ENCODE results near the gene PLPPR3. TPM values are rescaled to one million over a fixed set of nuclear protein-coding genes. Genes with fewer than 3 reads are reported as not detected.
"Not testable (repeated sequence)": the region's sequence is repeated elsewhere in the genome, so short reads cannot be mapped to it uniquely, and the experiment has no call there.

PLPPR3 gene
- total and polyA plus RNA-seq, 12 donors = not detected

GRCh38 chr19:858284-858683 is 36.5 kb upstream of the PLPPR3 start:
- ATAC-seq (no peak), DNase-seq (no peak)
- Histone ChIP-seq H3K9me3 (no peaks in the 10 kb centered on the region), H3K27me3 (peaks cover 0 to 62% (median 44%) of the 10 kb centered on the region in 7 donors), H3K4me3 (no peak overlapping the region), H3K4me1 (peaks cover 0 to 35% (median 7%) of the 10 kb centered on the region in 9 donors), H3K36me3 (no peaks in the 10 kb centered on the region), H3K27ac (peak overlapping the region in 2 of 10 donors; percentile 74 to 79)
- intact Hi-C loops (cut with DNase I) = loop anchor here in 5 of 10 donors (5.0 to 10.0 kb wide), 7 partner anchors 59 to 127 kb away; partner anchors contain the start of genes WDR18 (in 2 of the 5), KISS1R (in 1 of the 5) and PTBP1 (in 1 of the 5)
- TF ChIP-seq CTCF (IDR thresholded peaks at IDR 0.05) = no peak
- WGBS, 2 donors = 77 to 81% methylated on average over 9 of the region's 9 CpGs

GRCh38 chr19:855566-856120 is 33.9 kb upstream of the PLPPR3 start:
- H3K27ac ChIP-seq = no peak overlapping the region
- H3K4me1 ChIP-seq = peaks cover 2 to 42% (median 9%) of the 10 kb centered on the region in 9 donors
- H3K36me3 ChIP-seq = no peaks in the 10 kb centered on the region
- intact Hi-C loops (cut with DNase I) = loop anchor here in 5 of 10 donors (2.0 to 10.0 kb wide), 8 partner anchors 61 to 129 kb away; partner anchors contain the start of genes WDR18 (in 2 of the 5), KISS1R (in 1 of the 5) and PTBP1 (in 1 of the 5)
- peaks cover 0 to 72% (median 51%) of the 10 kb centered on the region in 7 donors for H3K27me3 ChIP-seq
- H3K9me3 ChIP-seq = no peaks in the 10 kb centered on the region
- no peak for DNase-seq
- 74 to 75% methylated on average over 40 of the region's 40 CpGs for WGBS, 2 donors
- no peak overlapping the region for H3K4me3 ChIP-seq
- TF ChIP-seq CTCF (IDR thresholded peaks at IDR 0.05) = no peak
- ATAC-seq = no peak

GRCh38 chr19:855142-855541 is 33.4 kb upstream of the PLPPR3 start:
- intact Hi-C loops (cut with DNase I) = loop anchor here in 5 of 10 donors (5.0 to 10.0 kb wide), 7 partner anchors 60 to 130 kb away; partner anchors contain the start of genes WDR18 (in 2 of the 5), KISS1R (in 1 of the 5) and PTBP1 (in 1 of the 5)
- peaks cover 0 to 67% (median 46%) of the 10 kb centered on the region in 7 donors for H3K27me3 ChIP-seq
- 86 to 91% methylated on average over 12 of the region's 12 CpGs for WGBS, 2 donors

GRCh38 chr19:854549-854948 is 32.8 kb upstream of the PLPPR3 start:
- H3K27me3 ChIP-seq = peaks cover 0 to 61% (median 40%) of the 10 kb centered on the region in 7 donors

More at GRCh38 chr19:855142-855541, 33.4 kb upstream of the PLPPR3 start:
- ATAC-seq = no peak
- Histone ChIP-seq H3K4me1 (peaks cover 7 to 42% (median 10%) of the 10 kb centered on the region in 9 donors), H3K27ac (no peak overlapping the region), H3K36me3 (no peaks in the 10 kb centered on the region), H3K4me3 (no peak overlapping the region), H3K9me3 (no peaks in the 10 kb centered on the region)
- TF ChIP-seq CTCF (IDR thresholded peaks at IDR 0.05) = no peak
- DNase-seq = no peak

GRCh38 chr19:853614-854220 is 32.0 kb upstream of the PLPPR3 start:
- H3K9me3 ChIP-seq, H3K4me3 ChIP-seq, DNase-seq, H3K27ac ChIP-seq, ATAC-seq, H3K36me3 ChIP-seq: not testable (repeated sequence)
- intact Hi-C loops (cut with DNase I) = loop anchor here in 3 of 10 donors (10.0 kb wide), 3 partner anchors 59 to 131 kb away; partner anchors contain the start of genes PTBP1 (in 1 of the 3) and WDR18 (in 1 of the 3)
- Histone ChIP-seq H3K4me1 (peaks cover 7 to 30% (median 10%) of the 10 kb centered on the region in 9 donors), H3K27me3 (peaks cover 0 to 53% (median 32%) of the 10 kb centered on the region in 7 donors)
- 78% methylated on average over 11 to 12 of the region's 17 CpGs for whole genome bisulfite sequencing, 2 donors

More at GRCh38 chr19:854549-854948, 32.8 kb upstream of the PLPPR3 start:
- DNase-seq = no peak
- Histone ChIP-seq H3K4me3 (no peak overlapping the region), H3K36me3 (no peaks in the 10 kb centered on the region), H3K4me1 (peaks cover 7 to 38% (median 10%) of the 10 kb centered on the region in 9 donors), H3K9me3 (no peaks in the 10 kb centered on the region), H3K27ac (no peak overlapping the region)
- intact Hi-C loops (cut with DNase I) = loop anchor here in 3 of 10 donors (10.0 kb wide), 3 partner anchors 60 to 130 kb away; partner anchors contain the start of genes PTBP1 (in 1 of the 3) and WDR18 (in 1 of the 3)
- TF ChIP-seq CTCF (IDR thresholded peaks at IDR 0.05) = no peak
- WGBS, 2 donors = 73% methylated on average over 6 of the region's 6 CpGs
- ATAC-seq = no peak

Data from heart right ventricle (tissue), 16 donors.